Right cardiac atrium (tissue), 5 donors: Measurements from ENCODE around the gene PSKH1. TPM values are rescaled to one million over a fixed set of nuclear protein-coding genes. Genes with fewer than 3 reads are reported as not detected.
"Not testable (repeated sequence)": the region's sequence is repeated elsewhere in the genome, so short reads cannot be mapped to it uniquely, and the experiment has no call there.

ENCODE experiments used
- ATAC-seq, 2 donors: fragments of 200-7000 bp; cut with Tn5 transposase; one replicate each; pipeline versions ENCODE4 v1.8.0 to v1.9.1; 2020; ENCODE audit warnings: moderate library complexity in 2 of 2, mild to moderate bottlenecking in 1 of 2
- DNase-seq, 3 donors: peaks; one replicate each; pipeline ENCODE4 v3.0.0-alpha.2; 2020
- H3K27ac ChIP-seq: one replicate; pipeline ENCODE4 v1.5.1; 2013; ENCODE audit warnings: mild to moderate bottlenecking, low read length, control low read depth, moderate library complexity
- H3K27me3 ChIP-seq: one replicate; pipeline ENCODE4 v1.6.1; 2013; ENCODE audit not compliant: control insufficient read depth, insufficient read depth
- H3K4me1 ChIP-seq: one replicate; pipeline ENCODE4 v1.6.1; 2013; ENCODE audit warnings: low read length; ENCODE audit not compliant: control insufficient read depth, insufficient read depth
- H3K4me3 ChIP-seq: one replicate; pipeline ENCODE4 v1.5.1; 2013; ENCODE audit warnings: low read length, control low read depth
- H3K9me3 ChIP-seq: one replicate; pipeline ENCODE4 v1.6.1; 2013; ENCODE audit warnings: low read length; ENCODE audit not compliant: control insufficient read depth
- WGBS: extraction: QIAGEN DNeasy Blood & Tissue Kit; methylation state at CpG from one replicate; pipeline ENCODE4 v1.1.7; 2013; 5-methylcytosine and 5-hydroxymethylcytosine counted together
- intact Hi-C, 4 donors: fragments of 100-400 bp; cut with DNase I; formaldehyde crosslinking; loops; one replicate each; pipeline versions ENCODE4 v1.11.0 to v1.14.0; 2022 to 2023
- polyA plus RNA-seq: library from polyadenylated mRNA; stranded (reverse); fragments of 200-250 nt; gene quantifications from one replicate; pipeline ENCODE4 v1.2.3, GENCODE V29; 2013
- total RNA-seq, 4 donors: library from RNA; stranded (reverse); fragmentation: NEBNext Ultra II Directional; extraction: Animal tissue kit (Norgen Biotek cat#: 25700); gene quantifications; one replicate each; pipeline ENCODE4 v1.2.1, GENCODE V29; 2021
- donor health status: healthy with polysubstance abuse.
- donor health status: DM: no; HTN: yes; CAD: no.
- donor health status: DM: no; HTN: no; CAD: no.
- donor health status: DM: no; HTN: yes; CAD: no; lungs with severe emphysema.
- donor health status: DM: yes; HTN: yes; CAD: no.

Gene PSKH1
- total and polyA plus RNA-seq, 5 donors = 23.8 to 31.1 (median 26.8) TPM

- no peak for ATAC-seq
- Histone ChIP-seq H3K27me3 (no peaks in the 10 kb centered on the region), H3K4me3 (no peak overlapping the region), H3K9me3 (no peaks in the 10 kb centered on the region), H3K27ac (peak overlapping the region; percentile 83), H3K4me1 (peaks cover 34% of the 10 kb centered on the region)
- 40% methylated on average over 11 of the region's 11 CpGs for WGBS
- DNase-seq = no peak
- intact Hi-C loops = no loop called here
Observed at GRCh38 chr16:67965668-67966548, 72.9 kb downstream of the PSKH1 start.

- Histone ChIP-seq H3K27me3 (no peaks in the 10 kb centered on the region), H3K9me3 (no peaks in the 10 kb centered on the region), H3K4me1 (peaks cover 34% of the 10 kb centered on the region), H3K4me3 (peak overlapping the region; percentile 73), H3K27ac (peak overlapping the region; percentile 83)
- intact Hi-C loops = no loop called here
- peak; percentile 8 to 20 for ATAC-seq
- 41% methylated on average over 3 of the region's 3 CpGs for WGBS
- DNase-seq = peak; percentile 74 to 83 (median 80)
Observed at GRCh38 chr16:67966549-67967182, 73.6 kb downstream of the PSKH1 start.

GRCh38 chr16:67967183-67967957 lies 74.3 kb downstream of the PSKH1 start:
- ATAC-seq (no peak), DNase-seq (no peak)
- WGBS = 5% methylated on average over 18 of the region's 18 CpGs
- Histone ChIP-seq H3K9me3 (no peaks in the 10 kb centered on the region), H3K27me3 (no peaks in the 10 kb centered on the region), H3K4me3 (peak overlapping the region; percentile 73), H3K4me1 (peaks cover 34% of the 10 kb centered on the region), H3K27ac (peak overlapping the region; percentile 83)
- intact Hi-C loops = no loop called here

- Histone ChIP-seq H3K27ac (peak overlapping the region; percentile 83), H3K4me1 (peaks cover 32% of the 10 kb centered on the region), H3K27me3 (no peaks in the 10 kb centered on the region), H3K4me3 (peak overlapping the region; percentile 73), H3K9me3 (no peaks in the 10 kb centered on the region)
- intact Hi-C loops = no loop called here
- ATAC-seq = peak; percentile 39 to 41
- under 1% methylated on average over 44 of the region's 45 CpGs for WGBS
- peak; percentile 72 to 88 (median 87) for DNase-seq
Observed at GRCh38 chr16:67967958-67968399, 74.9 kb downstream of the PSKH1 start.

GRCh38 chr16:67968400-67969253 lies 75.6 kb downstream of the PSKH1 start, which contains the start of gene SLC12A4:
Gene SLC12A4 (minus strand): TSS chr16:67968637. CDS start chr16:67968553, 84 bp downstream.
- ATAC-seq (peak; percentile 90 to 92), DNase-seq (peak; percentile 91 to 97 (median 95))
- H3K27ac ChIP-seq = peak within 1 kb of the TSS; percentile 83
- no peaks in the 10 kb centered on the region for H3K27me3 ChIP-seq
- intact Hi-C loops = no loop called here
- H3K4me1 ChIP-seq = peaks cover 26% of the 10 kb centered on the region
- peak within 1 kb of the TSS; percentile 73 for H3K4me3 ChIP-seq
- no peaks in the 10 kb centered on the region for H3K9me3 ChIP-seq
- WGBS = 1% methylated on average over 78 of the region's 78 CpGs

GRCh38 chr16:67969254-67970039 lies 76.4 kb downstream of the PSKH1 start:
- Histone ChIP-seq H3K27me3 (no peaks in the 10 kb centered on the region), H3K4me3 (peak overlapping the region; percentile 73), H3K27ac (peak overlapping the region; percentile 52), H3K9me3 (no peaks in the 10 kb centered on the region), H3K4me1 (peaks cover 20% of the 10 kb centered on the region)
- DNase-seq = peak in 2 of 3 donors; percentile 41 to 77
- WGBS = 44% methylated on average over 40 of the region's 40 CpGs
- ATAC-seq = peak; percentile 0 to 4
- intact Hi-C loops = no loop called here

- H3K27ac ChIP-seq = no peak overlapping the region
- H3K4me1 ChIP-seq = peaks cover 10% of the 10 kb centered on the region
- intact Hi-C loops = no loop called here
- no peak for DNase-seq
- no peak overlapping the region for H3K4me3 ChIP-seq
- WGBS = 92% methylated on average over 9 of the region's 9 CpGs
- no peak for ATAC-seq
- no peaks in the 10 kb centered on the region for H3K27me3 ChIP-seq
- no peaks in the 10 kb centered on the region for H3K9me3 ChIP-seq
Observed at GRCh38 chr16:67971111-67971510, 78.1 kb downstream of the PSKH1 start.

GRCh38 chr16:67972285-67972684 lies 79.2 kb downstream of the PSKH1 start:
- intact Hi-C loops, H3K27ac ChIP-seq, ATAC-seq, H3K4me3 ChIP-seq, H3K4me1 ChIP-seq, H3K27me3 ChIP-seq, DNase-seq, H3K9me3 ChIP-seq: not testable (repeated sequence)
- WGBS = 94% methylated on average over 7 of the region's 7 CpGs

- Histone ChIP-seq H3K4me3 (no peak overlapping the region), H3K4me1 (no peaks in the 10 kb centered on the region), H3K9me3 (no peaks in the 10 kb centered on the region), H3K27me3 (no peaks in the 10 kb centered on the region), H3K27ac (no peak overlapping the region)
- no peak for DNase-seq
- intact Hi-C loops = no loop called here
- no peak for ATAC-seq
- WGBS = 79% methylated on average over 14 of the region's 14 CpGs
Observed at GRCh38 chr16:67975321-67976105, 82.5 kb downstream of the PSKH1 start.
